Stimulated activated CD4-positive, alpha-beta T cell treated with anti-CD3 and anti-CD28 coated beads, Interleukin-2, amount 100 ng/mL, for 4 hours (primary cell): ENCODE data around the gene PPP1R12C.
A peak's percentile ranks its signal among the peaks of the same experiment; 100 is the strongest.

ENCODE experiments used
- DNase-seq: peaks from one replicate; pipeline ENCODE4 v3.0.0-alpha.2; 2020; ENCODE audit warnings: low read depth

Gene PPP1R12C

GRCh38 chr19:55044286-55044685, 73.2 kb downstream of the PPP1R12C start:
- DNase-seq = no peak

- DNase-seq = no peak
These were observed 74.7 kb downstream of the PPP1R12C start for GRCh38 chr19:55042688-55043087.

GRCh38 chr19:55042344-55042678, 75.1 kb downstream of the PPP1R12C start:
- DNase-seq = no peak

- peak; percentile 10 for DNase-seq
These were observed 75.7 kb downstream of the PPP1R12C start for GRCh38 chr19:55041627-55042343.

DNA sequence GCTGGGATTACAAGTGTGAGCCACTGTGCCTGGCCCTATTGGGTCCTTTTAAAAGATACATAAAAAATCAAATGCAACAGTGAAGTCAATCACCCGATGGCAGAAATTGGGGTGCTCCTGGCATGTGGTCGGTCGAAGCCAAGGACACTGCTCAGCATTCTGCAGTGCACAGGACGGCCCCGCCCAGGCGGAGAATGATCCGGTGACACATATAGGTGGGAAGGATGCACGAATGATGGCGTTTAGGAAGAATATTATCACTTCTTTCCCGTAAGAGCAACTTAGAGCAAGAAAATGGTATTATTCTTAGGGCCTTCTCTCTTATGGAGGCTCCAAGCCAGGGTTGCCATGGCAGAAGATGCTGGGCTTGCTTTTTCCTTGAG, 76.2 kb downstream of the PPP1R12C start:
- DNase-seq = no peak
